DMS79 treated with DMSO at 0.1 percent for 48 hours (cell line): ENCODE results near the gene ILF3.

ENCODE experiments used
- DNase-seq: peaks from one replicate; lab custom pipeline; 2025; lab: John Stamatoyannopoulos, UW

The ILF3 gene

GRCh38 chr19:10730932-10731331 lies 76.8 kb downstream of the ILF3 start:
- no peak for DNase-seq

- DNase-seq: no peak
Observed at GRCh38 chr19:10735741-10736140, 81.6 kb downstream of the ILF3 start.

- no peak for DNase-seq
Observed at GRCh38 chr19:10736189-10736588, 82.0 kb downstream of the ILF3 start.

- no peak for DNase-seq
Observed at GRCh38 chr19:10736916-10737551, 82.9 kb downstream of the ILF3 start.

GRCh38 chr19:10737722-10738121 lies 83.6 kb downstream of the ILF3 start:
- no peak for DNase-seq

GRCh38 chr19:10740798-10741197 lies 86.7 kb downstream of the ILF3 start:
- no peak for DNase-seq
